Measurements from ENCODE around the gene HGF.
"Not testable (repeated sequence)": the region's sequence is repeated elsewhere in the genome, so short reads cannot be mapped to it uniquely, and the experiment has no call there.

HGF gene

DNA sequence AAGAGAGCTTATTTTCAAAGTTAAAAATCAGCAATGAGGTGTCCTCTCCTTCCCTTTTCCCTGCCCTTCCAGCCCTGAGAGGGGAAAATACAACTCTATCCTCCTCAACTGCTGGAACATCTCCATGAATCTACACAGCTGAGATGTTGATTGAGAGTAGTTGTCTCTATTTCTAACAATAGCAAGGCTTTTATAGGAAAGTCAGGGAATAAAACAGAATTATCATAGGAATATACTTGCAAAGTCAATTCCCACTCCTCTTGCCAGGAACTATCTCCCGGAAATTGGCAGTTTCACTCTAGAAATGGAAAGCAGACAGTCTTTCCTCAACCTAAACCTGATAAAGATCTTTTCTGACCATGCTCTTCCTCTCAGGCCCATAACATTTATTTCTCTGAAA lies 8.8 kb downstream of the HGF start:
- H3K36me3 Mint-ChIP-seq, result no peaks in the 10 kb centered on the region
- H3K27me3 Mint-ChIP-seq, result no peaks in the 10 kb centered on the region
- no peaks in the 10 kb centered on the region for H3K9me3 Mint-ChIP-seq
- H3K4me1 Mint-ChIP-seq, result no peaks in the 10 kb centered on the region
- ATAC-seq (replicated peaks) (no peak), DNase-seq (no peak)
- H3K4me3 Mint-ChIP-seq, result no peak overlapping the region
- no peak overlapping the region for H3K27ac Mint-ChIP-seq

DNA sequence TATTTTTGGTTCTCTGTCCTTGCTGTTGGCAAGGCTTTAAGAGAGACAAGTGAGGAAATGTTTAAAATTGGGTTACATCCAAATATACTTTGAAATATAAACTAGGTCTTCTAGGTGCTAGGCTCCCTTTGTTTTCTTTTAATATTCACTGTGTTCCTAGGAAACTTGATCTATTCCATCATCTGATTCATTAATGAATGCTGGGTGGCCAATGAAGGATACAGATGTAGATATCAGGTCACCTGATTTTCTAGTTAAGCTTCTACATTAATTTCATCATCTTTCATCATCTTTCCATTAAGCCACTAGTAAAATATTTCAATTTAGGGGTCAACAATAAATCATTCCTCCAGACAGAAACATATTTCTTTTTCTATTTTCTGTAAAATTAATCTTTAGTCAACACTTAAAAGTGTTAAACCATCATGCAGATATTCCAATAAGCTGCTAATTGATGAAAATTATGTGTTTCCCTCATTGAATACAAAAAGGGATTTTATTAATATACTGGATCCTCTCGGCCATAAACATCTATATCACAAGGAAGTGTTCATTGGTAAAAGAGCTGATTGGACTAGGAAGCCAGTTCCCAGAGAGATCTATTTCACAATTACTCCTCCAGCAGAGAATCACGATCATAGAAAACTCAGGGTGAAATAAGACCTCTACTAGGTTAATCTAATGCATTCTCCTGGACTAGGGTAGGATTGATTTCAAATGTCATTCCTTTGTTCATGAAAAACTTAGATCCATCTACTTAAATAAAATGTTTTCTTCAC lies 14.7 kb downstream of the HGF start:
- no peaks in the 10 kb centered on the region for H3K36me3 Mint-ChIP-seq
- DNase-seq (no peak), ATAC-seq (replicated peaks) (no peak)
- no peaks in the 10 kb centered on the region for H3K27me3 Mint-ChIP-seq
- no peak overlapping the region for H3K4me3 Mint-ChIP-seq
- no peak overlapping the region for H3K27ac Mint-ChIP-seq
- no peaks in the 10 kb centered on the region for H3K9me3 Mint-ChIP-seq
- no peaks in the 10 kb centered on the region for H3K4me1 Mint-ChIP-seq

DNA sequence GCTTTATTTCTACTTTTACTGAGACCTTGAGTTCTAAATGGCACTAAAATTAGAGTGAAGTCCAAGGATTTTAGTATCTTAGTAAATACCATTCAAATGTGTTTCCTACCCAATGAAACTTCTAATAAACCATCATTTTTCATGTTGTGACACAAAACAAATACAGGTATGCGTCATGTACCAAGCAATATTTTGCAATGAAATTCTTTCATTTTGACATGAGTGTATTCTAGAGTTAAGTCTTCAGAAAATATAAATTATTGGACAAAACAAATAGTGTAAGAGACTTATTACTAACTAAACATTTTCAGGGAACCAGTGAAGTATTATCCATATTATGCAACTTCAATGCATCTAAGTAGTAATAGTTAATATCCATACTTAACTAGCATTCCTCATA lies 16.5 kb downstream of the HGF start:
- Mint-ChIP-seq H3K27me3 (no peaks in the 10 kb centered on the region), H3K36me3 (no peaks in the 10 kb centered on the region), H3K4me3 (no peak overlapping the region)

DNA sequence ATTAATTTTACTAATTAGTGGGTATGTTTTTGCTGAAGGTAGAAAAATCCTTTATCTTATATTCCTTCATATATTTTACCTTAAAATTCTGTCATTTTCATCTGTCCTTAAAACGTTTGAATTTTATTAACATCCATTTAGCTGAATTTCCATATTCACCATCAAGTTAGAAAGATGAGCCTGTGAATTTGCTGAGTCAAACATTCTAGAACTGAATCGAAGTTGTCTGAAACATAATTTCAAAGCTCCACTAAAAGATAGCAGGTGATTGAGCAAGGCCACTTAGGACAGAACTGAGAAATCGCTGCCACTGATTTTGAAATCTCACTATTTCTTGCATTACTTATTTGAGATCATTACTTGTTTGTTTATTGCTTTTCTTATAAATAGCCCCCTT lies 17.5 kb downstream of the HGF start:
- DNase-seq (no peak), ATAC-seq (replicated peaks) (no peak)
- Mint-ChIP-seq H3K27me3 (no peaks in the 10 kb centered on the region), H3K9me3 (no peaks in the 10 kb centered on the region), H3K36me3 (no peaks in the 10 kb centered on the region), H3K4me3 (no peak overlapping the region), H3K4me1 (no peaks in the 10 kb centered on the region), H3K27ac (no peak overlapping the region)

More for the DNA sequence above, 16.5 kb downstream of the HGF start:
- Mint-ChIP-seq H3K4me1 (no peaks in the 10 kb centered on the region), H3K9me3 (no peaks in the 10 kb centered on the region), H3K27ac (no peak overlapping the region)
- ATAC-seq (replicated peaks) (no peak), DNase-seq (no peak)

DNA sequence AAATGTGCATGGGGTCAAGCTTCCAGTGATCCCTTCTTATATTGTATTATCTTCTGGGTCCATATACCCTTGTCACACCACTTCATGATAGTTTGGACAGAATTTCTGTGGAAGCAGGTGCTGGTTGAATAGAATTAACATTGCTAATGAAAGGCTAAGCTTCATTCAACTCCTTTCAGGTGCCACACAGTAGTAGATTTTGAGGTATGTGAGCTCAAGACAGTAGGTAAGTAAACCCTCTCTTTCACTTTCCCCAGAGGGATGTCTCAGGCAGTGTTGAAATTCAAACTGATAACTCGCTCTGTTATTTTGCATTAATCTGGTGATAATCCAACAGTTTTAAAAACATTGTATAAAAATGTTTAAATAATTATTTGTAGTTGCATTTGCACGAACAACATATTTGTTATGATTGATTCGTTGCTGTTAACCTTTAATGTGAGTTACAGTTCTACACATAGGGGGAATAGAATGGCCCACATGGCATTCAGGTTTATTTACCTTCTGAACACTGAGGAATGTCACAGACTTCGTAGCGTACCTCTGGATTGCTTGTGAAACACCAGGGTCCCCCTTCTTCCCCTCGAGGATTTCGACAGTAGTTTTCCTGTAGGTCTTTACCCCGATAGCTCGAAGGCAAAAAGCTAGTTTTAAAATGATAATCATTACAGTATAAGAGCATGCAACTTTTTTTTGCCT lies 18.1 kb downstream of the HGF start:
- Mint-ChIP-seq H3K4me1 (no peaks in the 10 kb centered on the region), H3K27ac (no peak overlapping the region)

DNA sequence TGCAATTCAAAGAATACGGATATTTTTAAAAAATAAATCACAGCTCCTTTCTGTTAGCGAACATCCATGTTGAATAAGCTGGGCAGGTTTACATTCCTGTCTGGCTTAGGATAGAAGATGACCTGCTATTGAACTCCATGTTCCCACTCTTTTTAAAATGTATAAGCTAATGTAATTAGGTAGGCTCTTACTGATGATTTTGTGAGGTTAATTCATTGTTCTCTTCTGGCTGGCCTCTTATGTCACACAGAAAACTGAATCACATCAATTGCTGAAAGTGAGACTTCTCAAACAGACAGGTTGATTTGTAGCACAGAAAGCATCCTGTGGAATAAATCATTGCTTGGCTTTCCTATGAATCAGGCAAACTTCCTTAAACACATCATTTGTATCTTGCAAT lies 24.2 kb downstream of the HGF start:
- H3K27me3 Mint-ChIP-seq, result no peaks in the 10 kb centered on the region
- peaks cover 0 to 2% of the 10 kb centered on the region in 2 donors for H3K4me1 Mint-ChIP-seq
- DNase-seq (no peak), ATAC-seq (replicated peaks) (no peak)
- no peak overlapping the region for H3K4me3 Mint-ChIP-seq
- no peak overlapping the region for H3K27ac Mint-ChIP-seq
- no peaks in the 10 kb centered on the region for H3K9me3 Mint-ChIP-seq
- H3K36me3 Mint-ChIP-seq, result no peaks in the 10 kb centered on the region

More for the DNA sequence above, 18.1 kb downstream of the HGF start:
- no peak overlapping the region for H3K4me3 Mint-ChIP-seq
- H3K27me3 Mint-ChIP-seq, result no peaks in the 10 kb centered on the region
- no peak for ATAC-seq (replicated peaks)
- no peak for DNase-seq
- H3K36me3 Mint-ChIP-seq, result no peaks in the 10 kb centered on the region
- H3K9me3 Mint-ChIP-seq, result no peaks in the 10 kb centered on the region

DNA sequence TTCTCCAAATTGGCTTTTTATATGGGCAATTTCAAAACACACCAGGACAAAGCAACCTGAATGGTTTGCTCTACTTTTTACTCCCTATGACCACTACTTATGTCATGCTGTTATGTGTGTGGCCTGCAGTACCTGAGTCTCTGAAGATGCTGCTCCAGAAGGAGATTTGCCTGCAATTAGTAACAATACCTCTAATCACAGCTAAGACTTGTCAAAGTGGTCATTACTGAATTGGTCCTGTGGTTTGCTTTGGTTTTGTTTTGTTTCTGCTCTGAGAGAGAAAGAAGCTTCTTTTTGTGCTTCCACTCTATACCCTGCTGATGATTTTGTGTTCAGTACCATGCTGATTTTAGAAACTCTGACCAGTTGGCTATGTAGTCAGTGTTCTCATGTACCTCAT lies 25.5 kb downstream of the HGF start:
- DNase-seq, result no peak

DNA sequence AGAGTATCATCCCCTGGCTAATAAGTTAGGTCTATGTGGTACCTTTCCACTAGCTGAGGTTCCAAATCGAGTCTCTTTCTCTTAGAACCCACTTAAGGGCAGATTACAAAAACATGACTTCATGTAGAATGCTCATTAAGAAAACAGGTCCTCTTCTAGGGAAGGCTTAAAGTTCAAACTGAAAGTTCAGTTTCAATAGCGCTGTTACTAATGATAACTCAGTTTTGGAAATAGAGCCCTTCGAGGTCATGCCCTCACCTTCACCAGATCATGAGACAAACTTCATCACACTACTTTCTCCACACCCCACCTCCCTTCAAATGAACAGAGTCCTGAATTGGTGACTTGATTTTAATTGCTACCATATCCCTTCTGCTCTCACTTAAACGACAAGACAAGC lies 26.2 kb downstream of the HGF start:
- H3K9me3 Mint-ChIP-seq, result no peaks in the 10 kb centered on the region
- no peaks in the 10 kb centered on the region for H3K27me3 Mint-ChIP-seq
- no peaks in the 10 kb centered on the region for H3K36me3 Mint-ChIP-seq
- H3K4me1 Mint-ChIP-seq, result peaks cover 0 to 2% of the 10 kb centered on the region in 2 donors
- no peak overlapping the region for H3K27ac Mint-ChIP-seq
- H3K4me3 Mint-ChIP-seq, result no peak overlapping the region
- no peak for ATAC-seq (replicated peaks)
- no peak for DNase-seq

More for the DNA sequence above, 25.5 kb downstream of the HGF start:
- Mint-ChIP-seq H3K27ac (no peak overlapping the region), H3K9me3 (no peaks in the 10 kb centered on the region), H3K36me3 (no peaks in the 10 kb centered on the region), H3K27me3 (no peaks in the 10 kb centered on the region), H3K4me1 (peaks cover 0 to 2% of the 10 kb centered on the region in 2 donors), H3K4me3 (no peak overlapping the region)
- ATAC-seq (replicated peaks), result no peak

DNA sequence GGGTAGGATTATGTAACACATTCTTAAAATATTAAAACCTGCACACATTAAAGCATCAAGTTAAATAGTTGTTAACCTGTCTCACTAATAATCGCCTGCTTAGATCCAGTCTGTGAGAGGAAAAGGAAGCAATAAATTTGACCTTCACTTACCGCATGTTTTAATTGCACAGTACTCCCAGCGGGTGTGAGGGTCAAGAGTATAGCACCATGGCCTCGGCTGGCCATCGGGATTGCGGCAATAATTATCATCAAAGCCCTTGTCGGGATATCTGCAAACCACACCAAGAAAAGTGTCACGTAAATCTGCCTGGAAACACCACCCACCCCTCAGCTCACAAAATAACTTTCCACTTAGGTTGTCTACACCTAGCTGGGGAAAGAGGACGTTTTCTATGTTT lies 26.6 kb downstream of the HGF start:
- Mint-ChIP-seq H3K9me3 (no peaks in the 10 kb centered on the region), H3K4me3 (no peak overlapping the region), H3K4me1 (peaks cover 0 to 2% of the 10 kb centered on the region in 2 donors)

DNA sequence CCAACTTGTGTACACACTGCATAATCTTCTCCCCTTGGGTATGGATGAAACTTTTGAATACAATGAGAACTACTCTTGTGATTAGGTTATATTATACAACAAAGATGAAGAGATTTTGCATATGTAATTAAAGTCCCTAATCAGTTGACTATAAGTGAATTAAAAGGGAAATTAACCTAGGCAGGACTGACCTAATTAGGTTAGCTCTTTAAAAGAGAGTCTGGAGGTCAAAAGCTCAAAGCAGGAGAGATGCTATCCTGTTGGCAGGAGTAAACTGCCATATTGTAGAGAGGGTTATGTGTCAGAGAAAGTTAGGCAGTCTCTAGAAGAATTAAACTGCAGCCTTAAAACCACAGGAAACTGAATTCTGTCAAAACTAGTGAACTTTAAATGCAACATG lies 29.4 kb downstream of the HGF start:
- ATAC-seq (replicated peaks) (no peak), DNase-seq (no peak)
- Mint-ChIP-seq H3K27ac (no peak overlapping the region), H3K36me3 (no peaks in the 10 kb centered on the region), H3K4me3 (no peak overlapping the region), H3K9me3 (no peaks in the 10 kb centered on the region), H3K4me1 (peaks cover 0 to 2% of the 10 kb centered on the region in 2 donors), H3K27me3 (no peaks in the 10 kb centered on the region)

More for the DNA sequence above, 26.6 kb downstream of the HGF start:
- no peaks in the 10 kb centered on the region for H3K36me3 Mint-ChIP-seq
- DNase-seq (no peak), ATAC-seq (replicated peaks) (no peak)
- no peaks in the 10 kb centered on the region for H3K27me3 Mint-ChIP-seq
- no peak overlapping the region for H3K27ac Mint-ChIP-seq

DNA sequence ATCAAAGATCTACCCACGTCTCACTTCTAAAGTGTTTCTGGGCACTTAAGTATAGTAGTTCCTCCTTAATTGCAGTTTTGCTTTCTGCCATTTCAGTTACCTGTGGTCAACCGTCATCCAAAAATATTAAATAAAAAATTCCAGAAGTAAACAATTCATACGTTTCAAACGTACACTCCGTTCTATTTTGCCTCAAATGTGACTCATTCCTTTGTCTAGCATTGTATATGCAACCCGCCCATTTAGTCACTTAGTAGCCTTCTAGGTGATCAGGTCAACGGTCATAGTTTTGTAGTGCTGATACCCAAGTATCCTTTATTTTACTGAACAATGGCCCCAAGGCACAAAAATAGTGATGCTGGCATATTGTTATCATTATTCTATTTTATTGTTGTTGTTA lies 33.8 kb downstream of the HGF start:
- Mint-ChIP-seq H3K4me3 (no peak overlapping the region), H3K27ac (no peak overlapping the region), H3K4me1 (no peaks in the 10 kb centered on the region), H3K9me3 (no peaks in the 10 kb centered on the region), H3K36me3 (no peaks in the 10 kb centered on the region), H3K27me3 (no peaks in the 10 kb centered on the region)
- ATAC-seq (replicated peaks) (no peak), DNase-seq (no peak)

DNA sequence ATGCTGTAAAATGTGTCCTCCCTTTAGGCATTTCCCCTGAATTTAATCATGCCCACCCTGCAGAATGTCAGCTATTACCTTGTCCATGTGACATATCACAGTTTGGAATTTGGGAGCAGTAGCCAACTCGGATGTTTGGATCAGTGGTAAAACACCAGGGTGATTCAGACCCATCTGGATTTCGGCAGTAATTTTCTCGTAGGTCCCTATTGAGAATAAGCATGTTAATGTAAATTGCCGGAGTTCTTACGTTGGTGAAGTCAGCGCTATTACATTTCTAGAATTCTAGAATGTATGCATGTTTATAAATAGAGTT lies 44.1 kb downstream of the HGF start:
- no peak overlapping the region for H3K27ac Mint-ChIP-seq
- ATAC-seq (replicated peaks) (no peak), DNase-seq (no peak)
- H3K36me3 Mint-ChIP-seq, result no peaks in the 10 kb centered on the region
- no peaks in the 10 kb centered on the region for H3K27me3 Mint-ChIP-seq
- no peak overlapping the region for H3K4me3 Mint-ChIP-seq
- no peaks in the 10 kb centered on the region for H3K9me3 Mint-ChIP-seq
- no peaks in the 10 kb centered on the region for H3K4me1 Mint-ChIP-seq

DNA sequence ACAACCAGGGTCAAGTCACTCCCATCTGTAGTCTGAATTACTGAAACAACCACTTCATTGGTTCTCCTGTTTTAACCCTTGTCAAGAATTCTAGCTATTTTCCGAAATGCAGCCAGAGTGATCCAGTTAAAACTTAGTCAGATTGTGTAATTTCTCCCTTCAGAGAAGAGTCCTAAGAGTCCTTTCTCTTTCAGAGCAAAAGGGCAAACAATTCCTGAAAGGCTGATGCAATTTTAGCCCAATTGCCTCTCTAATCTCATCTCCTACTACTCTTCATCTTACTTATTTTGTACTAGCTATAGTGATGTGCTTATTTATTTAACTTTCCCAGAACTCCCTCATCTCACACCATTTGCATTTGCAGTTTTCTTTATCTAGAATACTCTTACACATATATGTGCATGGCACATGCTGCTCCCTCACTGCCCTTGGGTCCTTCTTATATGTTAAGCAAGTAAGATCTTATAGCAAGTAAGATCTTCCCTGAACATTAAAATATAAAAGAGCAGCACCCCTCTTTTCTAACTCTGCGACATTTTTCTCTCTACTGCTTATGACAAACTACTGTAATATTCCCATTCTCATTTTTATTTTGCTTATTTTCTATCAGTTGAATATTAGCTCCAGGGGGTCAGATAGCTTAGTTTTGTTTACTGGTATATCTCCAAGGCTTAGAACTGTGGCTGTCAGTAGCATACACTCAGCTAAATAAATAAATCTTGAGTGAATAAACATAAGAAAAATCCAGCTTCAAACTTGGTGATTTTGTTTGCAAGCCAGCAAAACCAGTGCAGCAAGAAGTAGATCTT lies 44.6 kb downstream of the HGF start:
- H3K27me3 Mint-ChIP-seq, result no peaks in the 10 kb centered on the region
- no peaks in the 10 kb centered on the region for H3K36me3 Mint-ChIP-seq
- no peak overlapping the region for H3K4me3 Mint-ChIP-seq
- H3K27ac Mint-ChIP-seq, result no peak overlapping the region
- no peaks in the 10 kb centered on the region for H3K4me1 Mint-ChIP-seq
- DNase-seq (no peak), ATAC-seq (replicated peaks) (no peak)
- no peaks in the 10 kb centered on the region for H3K9me3 Mint-ChIP-seq

DNA sequence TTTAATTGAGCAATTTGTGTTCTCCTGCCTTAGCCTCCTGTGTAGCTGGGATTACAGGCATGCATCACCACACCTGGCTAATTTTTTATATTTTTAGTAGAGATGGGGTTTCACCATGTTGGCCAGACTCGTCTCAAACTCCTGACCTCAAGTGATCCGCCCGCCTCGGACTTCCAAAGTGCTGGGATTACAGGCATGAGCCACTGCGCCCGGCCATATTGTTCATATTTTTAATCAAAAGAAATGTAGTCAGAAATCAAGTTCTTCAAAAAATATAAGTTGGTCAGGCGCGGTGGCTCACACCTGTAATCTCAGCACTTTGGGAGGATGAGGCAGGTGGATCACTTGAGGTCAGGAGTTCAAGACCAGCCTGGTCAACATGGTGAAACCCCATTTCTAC lies 47.6 kb downstream of the HGF start:
- ATAC-seq (replicated peaks); H3K4me1 Mint-ChIP-seq; H3K9me3 Mint-ChIP-seq; H3K27me3 Mint-ChIP-seq; H3K4me3 Mint-ChIP-seq; H3K36me3 Mint-ChIP-seq; H3K27ac Mint-ChIP-seq; DNase-seq: not testable (repeated sequence)

DNA sequence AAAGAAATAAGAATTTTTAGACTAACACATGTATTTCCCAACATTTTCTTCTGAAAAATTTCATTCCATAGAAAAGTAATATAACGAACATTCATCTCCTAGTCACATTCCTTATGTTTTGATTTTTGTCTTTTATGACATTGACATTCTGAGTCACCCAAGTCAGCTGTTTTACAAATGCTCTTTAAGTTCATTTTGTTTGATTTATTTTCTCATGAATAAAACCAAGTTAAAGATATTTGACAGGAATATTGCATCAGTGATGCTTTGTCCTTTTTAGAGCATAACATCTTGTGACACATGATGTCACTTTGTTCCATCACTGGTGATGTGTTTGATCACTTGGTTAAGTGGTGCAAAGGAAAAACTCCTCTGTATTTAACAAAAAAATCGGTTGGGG lies 48.4 kb downstream of the HGF start:
- H3K27ac Mint-ChIP-seq, result no peak overlapping the region
- H3K36me3 Mint-ChIP-seq, result no peaks in the 10 kb centered on the region
- ATAC-seq (replicated peaks) (no peak), DNase-seq (no peak)
- no peaks in the 10 kb centered on the region for H3K27me3 Mint-ChIP-seq
- H3K4me3 Mint-ChIP-seq, result no peak overlapping the region
- no peaks in the 10 kb centered on the region for H3K4me1 Mint-ChIP-seq
- no peaks in the 10 kb centered on the region for H3K9me3 Mint-ChIP-seq
